ENCODE measurements around the gene C17orf58.
"Not testable (repeated sequence)": the region's sequence is repeated elsewhere in the genome, so short reads cannot be mapped to it uniquely, and the experiment has no call there.

C17orf58 gene

GRCh38 chr17:67993998-67994361 lies 2.3 kb downstream of the C17orf58 start:
- intact Hi-C loops (cut with micrococcal nuclease) = loop anchor here (2.0 kb wide), 1 partner anchor 17 kb away; no protein-coding TSS in a partner anchor
- H3K27me3 Mint-ChIP-seq = peaks cover 34% of the 10 kb centered on the region
- H3K27ac Mint-ChIP-seq = peak overlapping the region; percentile 89
- peak overlapping the region; percentile 82 for H3K4me3 Mint-ChIP-seq
- H3K36me3 Mint-ChIP-seq (ENCODE audit: low read depth) = peaks cover 35% of the 10 kb centered on the region
- peaks cover 42% of the 10 kb centered on the region for H3K4me1 Mint-ChIP-seq (ENCODE audit: low read depth)
- no peaks in the 10 kb centered on the region for H3K9me3 Mint-ChIP-seq

GRCh38 chr17:67993153-67993997 lies 2.9 kb downstream of the C17orf58 start:
- intact Hi-C loops (cut with micrococcal nuclease) = loop anchor here (2.0 kb wide), 1 partner anchor 17 kb away; no protein-coding TSS in a partner anchor
- Mint-ChIP-seq H3K4me1 (ENCODE audit: low read depth) (peaks cover 38% of the 10 kb centered on the region), H3K9me3 (no peaks in the 10 kb centered on the region), H3K27ac (peak overlapping the region; percentile 89), H3K4me3 (peak overlapping the region; percentile 88), H3K27me3 (peaks cover 28% of the 10 kb centered on the region), H3K36me3 (ENCODE audit: low read depth) (peaks cover 35% of the 10 kb centered on the region)

- Mint-ChIP-seq H3K9me3 (no peaks in the 10 kb centered on the region), H3K27ac (peak overlapping the region; percentile 89), H3K36me3 (ENCODE audit: low read depth) (peaks cover 35% of the 10 kb centered on the region), H3K27me3 (peaks cover 23% of the 10 kb centered on the region), H3K4me1 (ENCODE audit: low read depth) (peaks cover 36% of the 10 kb centered on the region), H3K4me3 (peak overlapping the region; percentile 88)
- intact Hi-C loops (cut with micrococcal nuclease) = loop anchor here (2.0 kb wide), 1 partner anchor 18 kb away; no protein-coding TSS in a partner anchor
These were observed 3.6 kb downstream of the C17orf58 start for GRCh38 chr17:67992548-67993152.

- Mint-ChIP-seq H3K9me3 (no peaks in the 10 kb centered on the region), H3K36me3 (ENCODE audit: low read depth) (peaks cover 31% of the 10 kb centered on the region), H3K27me3 (peaks cover 13% of the 10 kb centered on the region), H3K4me1 (ENCODE audit: low read depth) (peaks cover 25% of the 10 kb centered on the region), H3K27ac (no peak overlapping the region), H3K4me3 (no peak overlapping the region)
- intact Hi-C loops (cut with micrococcal nuclease) = no loop called here
These were observed 5.4 kb downstream of the C17orf58 start for GRCh38 chr17:67990909-67991308.

GRCh38 chr17:67983383-67983688 lies 12.9 kb downstream of the C17orf58 start:
- Mint-ChIP-seq H3K4me3 (no peak overlapping the region), H3K36me3 (ENCODE audit: low read depth) (peaks cover 33% of the 10 kb centered on the region), H3K27ac (no peak overlapping the region), H3K4me1 (ENCODE audit: low read depth) (no peaks in the 10 kb centered on the region), H3K27me3 (no peaks in the 10 kb centered on the region), H3K9me3 (no peaks in the 10 kb centered on the region)
- intact Hi-C loops (cut with micrococcal nuclease) = no loop called here

- Mint-ChIP-seq H3K4me1 (ENCODE audit: low read depth) (no peaks in the 10 kb centered on the region), H3K4me3 (no peak overlapping the region), H3K27me3 (no peaks in the 10 kb centered on the region), H3K36me3 (ENCODE audit: low read depth) (peaks cover 38% of the 10 kb centered on the region), H3K27ac (no peak overlapping the region), H3K9me3 (no peaks in the 10 kb centered on the region)
- intact Hi-C loops (cut with micrococcal nuclease) = no loop called here
These were observed 13.4 kb downstream of the C17orf58 start for GRCh38 chr17:67982686-67983382.

GRCh38 chr17:67982034-67982640 lies 14.1 kb downstream of the C17orf58 start:
- Mint-ChIP-seq H3K4me1 (ENCODE audit: low read depth) (no peaks in the 10 kb centered on the region), H3K27me3 (no peaks in the 10 kb centered on the region), H3K36me3 (ENCODE audit: low read depth) (peaks cover 45% of the 10 kb centered on the region), H3K9me3 (no peaks in the 10 kb centered on the region), H3K4me3 (no peak overlapping the region), H3K27ac (no peak overlapping the region)
- intact Hi-C loops (cut with micrococcal nuclease) = no loop called here

- H3K27ac Mint-ChIP-seq; intact Hi-C loops (cut with micrococcal nuclease); H3K9me3 Mint-ChIP-seq; H3K4me1 Mint-ChIP-seq (ENCODE audit: low read depth); H3K27me3 Mint-ChIP-seq; H3K4me3 Mint-ChIP-seq: not testable (repeated sequence)
- peaks cover 57% of the 10 kb centered on the region for H3K36me3 Mint-ChIP-seq (ENCODE audit: low read depth)
These were observed 15.4 kb downstream of the C17orf58 start for GRCh38 chr17:67980883-67981282.

GRCh38 chr17:67980456-67980855 lies 15.8 kb downstream of the C17orf58 start:
- peaks cover 62% of the 10 kb centered on the region for H3K36me3 Mint-ChIP-seq (ENCODE audit: low read depth)
- no peaks in the 10 kb centered on the region for H3K27me3 Mint-ChIP-seq
- no peaks in the 10 kb centered on the region for H3K4me1 Mint-ChIP-seq (ENCODE audit: low read depth)
- H3K4me3 Mint-ChIP-seq = no peak overlapping the region
- no peaks in the 10 kb centered on the region for H3K9me3 Mint-ChIP-seq
- no peak overlapping the region for H3K27ac Mint-ChIP-seq
- intact Hi-C loops (cut with micrococcal nuclease) = no loop called here

GRCh38 chr17:67976306-67976705 lies 20.0 kb downstream of the C17orf58 start:
- H3K4me3 Mint-ChIP-seq, H3K27ac Mint-ChIP-seq: not testable (repeated sequence)
- H3K36me3 Mint-ChIP-seq (ENCODE audit: low read depth) = peaks cover 82% of the 10 kb centered on the region

GRCh38 chr17:67974598-67975066 lies 21.6 kb downstream of the C17orf58 start:
- intact Hi-C loops (cut with micrococcal nuclease) = no loop called here
- peaks cover 82% of the 10 kb centered on the region for H3K36me3 Mint-ChIP-seq (ENCODE audit: low read depth)
- H3K9me3 Mint-ChIP-seq = no peaks in the 10 kb centered on the region
- H3K27ac Mint-ChIP-seq = no peak overlapping the region
- H3K27me3 Mint-ChIP-seq = no peaks in the 10 kb centered on the region
- H3K4me1 Mint-ChIP-seq (ENCODE audit: low read depth) = no peaks in the 10 kb centered on the region
- no peak overlapping the region for H3K4me3 Mint-ChIP-seq

More at GRCh38 chr17:67976306-67976705, 20.0 kb downstream of the C17orf58 start:
- H3K9me3 Mint-ChIP-seq; H3K27me3 Mint-ChIP-seq; H3K4me1 Mint-ChIP-seq (ENCODE audit: low read depth); intact Hi-C loops (cut with micrococcal nuclease): not testable (repeated sequence)

- intact Hi-C loops (cut with micrococcal nuclease) = no loop called here
- H3K27ac Mint-ChIP-seq = no peak overlapping the region
- H3K9me3 Mint-ChIP-seq = no peaks in the 10 kb centered on the region
- peaks cover 82% of the 10 kb centered on the region for H3K36me3 Mint-ChIP-seq (ENCODE audit: low read depth)
- no peak overlapping the region for H3K4me3 Mint-ChIP-seq
- H3K27me3 Mint-ChIP-seq = no peaks in the 10 kb centered on the region
- H3K4me1 Mint-ChIP-seq (ENCODE audit: low read depth) = no peaks in the 10 kb centered on the region
These were observed 22.1 kb downstream of the C17orf58 start for GRCh38 chr17:67974185-67974584.

GRCh38 chr17:67970783-67971182 lies 25.5 kb downstream of the C17orf58 start:
- H3K4me1 Mint-ChIP-seq (ENCODE audit: low read depth) = no peaks in the 10 kb centered on the region
- intact Hi-C loops (cut with micrococcal nuclease) = no loop called here
- no peak overlapping the region for H3K27ac Mint-ChIP-seq
- H3K9me3 Mint-ChIP-seq = no peaks in the 10 kb centered on the region
- H3K36me3 Mint-ChIP-seq (ENCODE audit: low read depth) = peaks cover 77% of the 10 kb centered on the region
- no peaks in the 10 kb centered on the region for H3K27me3 Mint-ChIP-seq
- no peak overlapping the region for H3K4me3 Mint-ChIP-seq

GRCh38 chr17:67963145-67963572 lies 33.1 kb downstream of the C17orf58 start:
- not testable (repeated sequence) for H3K27ac Mint-ChIP-seq; H3K4me3 Mint-ChIP-seq; H3K27me3 Mint-ChIP-seq; H3K9me3 Mint-ChIP-seq; H3K4me1 Mint-ChIP-seq (ENCODE audit: low read depth)
- H3K36me3 Mint-ChIP-seq (ENCODE audit: low read depth) = peaks cover 77% of the 10 kb centered on the region
- intact Hi-C loops (cut with micrococcal nuclease) = loop anchor here (5.0 kb wide), 1 partner anchor 499 kb away; no protein-coding TSS in a partner anchor

Measured in dendritic cell treated with granulocyte-macrophage colony-stimulating factor and Interleukin-4, amounts not matched to agents 40 ng/mL and 50 ng/mL, for 4 days (primary cell).